Ovary (tissue), 9 donors: ENCODE measurements around the gene RHEB. TPM values are rescaled to one million over a fixed set of nuclear protein-coding genes. Genes with fewer than 3 reads are reported as not detected.

Experiments used
- DNase-seq, 5 donors: peaks; one replicate each; pipeline ENCODE4 v3.0.0-alpha.2; 2019 to 2020
- H3K27ac ChIP-seq, 2 donors: fragments of 200-600 bp; one replicate each; pipeline versions ENCODE4 v1.5.1 to v1.8.0; 2019 to 2022
- H3K27me3 ChIP-seq: fragments of 200-600 bp; one replicate; pipeline ENCODE4 v1.8.0; 2022
- H3K36me3 ChIP-seq: fragments of 200-600 bp; sonication (generic); one replicate; pipeline ENCODE4 v1.5.1; 2019
- H3K4me1 ChIP-seq: one replicate; pipeline ENCODE4 v1.8.1; 2013; ENCODE audit warnings: mild to moderate bottlenecking, moderate library complexity; ENCODE audit not compliant: insufficient read depth
- H3K4me3 ChIP-seq: fragments of 200-600 bp; sonication (generic); one replicate; pipeline ENCODE4 v1.5.1; 2017
- H3K9me3 ChIP-seq, 2 donors: fragments of 200-600 bp in 1 of 2; sonication (generic) in 1 of 2; one replicate each; pipeline versions ENCODE4 v1.5.1 to v1.8.1; 2013 to 2019; ENCODE audit warnings: mild to moderate bottlenecking in 1 of 2, moderate library complexity in 1 of 2
- EP300 ChIP-seq: sonication (generic); formaldehyde crosslinking; IDR thresholded peaks from one replicate; pipeline ENCODE4 v1.6.1; 2017; ENCODE audit warnings: antibody characterized with exemption
- POLR2A ChIP-seq: fragments of 450-650 bp; IDR thresholded peaks from one replicate; pipeline ENCODE4 v1.6.1; 2017; ENCODE audit warnings: antibody characterized with exemption, mild to moderate bottlenecking, moderate library complexity
- WGBS, 3 donors: extraction: QIAGEN DNeasy Blood & Tissue Kit in 1 of 3; methylation state at CpG; one replicate each; pipeline versions ENCODE4 v1.1.5 to v1.1.7; 2013 to 2017; 5-methylcytosine and 5-hydroxymethylcytosine counted together
- intact Hi-C, 4 donors: fragments of 100-400 bp; cut with DNase I; formaldehyde crosslinking; loops; one replicate each; pipeline versions ENCODE4 v1.11.0 to v1.15.1; 2022 to 2023
- polyA plus RNA-seq, 2 donors: library from polyadenylated mRNA; stranded (reverse); fragments of 200-250 nt in 1 of 2; fragments of 350-450 nt in 1 of 2; fragmentation: Illumina TruSeq in 1 of 2; extraction: RNeasy Lipid Tissue Mini Kit (QIAGEN cat#74804) in 1 of 2; gene quantifications; one replicate each; pipeline ENCODE4 v1.2.3, GENCODE V29; 2013 to 2014
- total RNA-seq, 7 donors: library from RNA; depleted of rRNA in 2 of 7; stranded (reverse); fragments of >200 nt in 2 of 7; fragmentation: NEBNext Ultra II Directional in 3 of 7; extraction: Animal tissue kit (Norgen Biotek cat#: 25700) in 3 of 7; gene quantifications; one replicate each; pipeline versions ENCODE4 v1.1.0 to v1.2.4, GENCODE V29; 2016 to 2023
- TF ChIP-seq, protein P1 (sequence below), 3 donors: fragments of 450-650 bp in 2 of 3; fragments of 200-600 bp in 1 of 3; IDR thresholded peaks; one replicate each; pipeline versions ENCODE4 v1.5.1 to v1.8.0; 2016 to 2022; ENCODE audit warnings: antibody characterized with exemption in 3 of 3, mild to moderate bottlenecking in 1 of 3
- donor health status: DM: no; HTN: no; CAD: no; lungs with moderate emphysema.
- donor health status: DM: no; HTN: no; CAD: no.
- donor health status: Bipolar disorder and iron deficiency.
- donor health status: DM: yes; HTN: yes; CAD: no.
- donor health status: DM: no; HTN: no; CAD: no.
- donor health status: DM: yes; HTN: yes; CAD: no.

Gene RHEB
- total and polyA plus RNA-seq, 9 donors: 77.6 to 167 (median 91.8) TPM

- H3K9me3 ChIP-seq: no peaks in the 10 kb centered on the region
- TF ChIP-seq POLR2A (no peak), EP300 (no peak)
- TF ChIP-seq, protein P1, sequence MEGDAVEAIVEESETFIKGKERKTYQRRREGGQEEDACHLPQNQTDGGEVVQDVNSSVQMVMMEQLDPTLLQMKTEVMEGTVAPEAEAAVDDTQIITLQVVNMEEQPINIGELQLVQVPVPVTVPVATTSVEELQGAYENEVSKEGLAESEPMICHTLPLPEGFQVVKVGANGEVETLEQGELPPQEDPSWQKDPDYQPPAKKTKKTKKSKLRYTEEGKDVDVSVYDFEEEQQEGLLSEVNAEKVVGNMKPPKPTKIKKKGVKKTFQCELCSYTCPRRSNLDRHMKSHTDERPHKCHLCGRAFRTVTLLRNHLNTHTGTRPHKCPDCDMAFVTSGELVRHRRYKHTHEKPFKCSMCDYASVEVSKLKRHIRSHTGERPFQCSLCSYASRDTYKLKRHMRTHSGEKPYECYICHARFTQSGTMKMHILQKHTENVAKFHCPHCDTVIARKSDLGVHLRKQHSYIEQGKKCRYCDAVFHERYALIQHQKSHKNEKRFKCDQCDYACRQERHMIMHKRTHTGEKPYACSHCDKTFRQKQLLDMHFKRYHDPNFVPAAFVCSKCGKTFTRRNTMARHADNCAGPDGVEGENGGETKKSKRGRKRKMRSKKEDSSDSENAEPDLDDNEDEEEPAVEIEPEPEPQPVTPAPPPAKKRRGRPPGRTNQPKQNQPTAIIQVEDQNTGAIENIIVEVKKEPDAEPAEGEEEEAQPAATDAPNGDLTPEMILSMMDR (IDR thresholded peaks at IDR 0.05): no peak
- 79 to 86% (median 82%) methylated on average over 5 of the region's 5 CpGs for WGBS, 3 donors
- intact Hi-C loops: no loop called here
- H3K4me1 ChIP-seq: peaks cover 10% of the 10 kb centered on the region
- no peak for DNase-seq
- no peak overlapping the region for H3K4me3 ChIP-seq
- H3K36me3 ChIP-seq: no peaks in the 10 kb centered on the region
- no peaks in the 10 kb centered on the region for H3K27me3 ChIP-seq
- H3K27ac ChIP-seq: no peak overlapping the region
Measured at GRCh38 chr7:151498495-151498894, 21.2 kb downstream of the RHEB start.

DNA sequence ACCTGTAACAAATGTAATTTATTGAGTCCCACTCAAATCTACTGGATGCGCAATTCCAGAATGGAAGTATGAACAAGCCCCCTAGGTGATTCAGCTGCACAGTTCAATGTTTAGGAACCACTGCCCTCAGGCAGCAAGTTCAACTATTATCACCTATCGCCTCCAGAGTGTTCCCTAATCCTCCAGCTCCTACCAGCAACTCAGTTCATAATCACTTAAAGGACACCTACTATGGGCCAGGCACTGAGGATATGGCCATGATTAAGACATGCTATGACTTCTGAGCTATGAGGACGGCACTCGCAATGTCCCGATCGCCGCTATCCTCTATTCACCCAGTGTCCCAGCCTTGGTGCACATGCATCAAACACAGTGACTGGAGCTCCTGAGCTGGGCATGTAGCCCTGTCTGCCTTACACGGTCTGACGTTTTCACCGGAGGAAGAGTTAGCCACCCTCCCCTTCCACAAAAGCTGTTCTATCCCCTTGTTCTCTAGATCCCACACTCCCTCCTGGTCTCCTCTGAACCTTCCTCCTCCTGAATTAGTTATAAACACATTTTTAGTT is 22.3 kb downstream of the RHEB start:
- peaks cover 8% of the 10 kb centered on the region for H3K4me1 ChIP-seq
- H3K27ac ChIP-seq: no peak overlapping the region
- H3K27me3 ChIP-seq: no peaks in the 10 kb centered on the region
- no peaks in the 10 kb centered on the region for H3K36me3 ChIP-seq
- no peaks in the 10 kb centered on the region for H3K9me3 ChIP-seq
- DNase-seq: no peak
- H3K4me3 ChIP-seq: no peak overlapping the region
- intact Hi-C loops: no loop called here
- TF ChIP-seq EP300 (no peak), POLR2A (no peak)
- TF ChIP-seq, protein P1 (IDR thresholded peaks at IDR 0.05): no peak
- WGBS, 3 donors: 93 to 94% (median 93%) methylated on average over 10 of the region's 10 CpGs

- intact Hi-C loops: no loop called here
- no peak overlapping the region for H3K4me3 ChIP-seq
- H3K9me3 ChIP-seq: no peaks in the 10 kb centered on the region
- no peak overlapping the region for H3K27ac ChIP-seq
- H3K27me3 ChIP-seq: no peaks in the 10 kb centered on the region
- TF ChIP-seq EP300 (no peak), POLR2A (no peak)
- TF ChIP-seq, protein P1 (IDR thresholded peaks at IDR 0.05): no peak
- H3K4me1 ChIP-seq: peaks cover 8% of the 10 kb centered on the region
- no peaks in the 10 kb centered on the region for H3K36me3 ChIP-seq
- no peak for DNase-seq
- WGBS, 3 donors: 62 to 91% (median 80%) methylated on average over 2 of the region's 2 CpGs
Measured at GRCh38 chr7:151495360-151495759, 24.3 kb downstream of the RHEB start.

- 62 to 70% (median 66%) methylated on average over 13 of the region's 13 CpGs for WGBS, 3 donors
- no peak overlapping the region for H3K27ac ChIP-seq
- no peak for DNase-seq
- no peak overlapping the region for H3K4me3 ChIP-seq
- TF ChIP-seq, protein P1 (IDR thresholded peaks at IDR 0.05): no peak
- TF ChIP-seq EP300 (no peak), POLR2A (no peak)
- peaks cover 8% of the 10 kb centered on the region for H3K4me1 ChIP-seq
- no peaks in the 10 kb centered on the region for H3K27me3 ChIP-seq
- H3K9me3 ChIP-seq: no peaks in the 10 kb centered on the region
- H3K36me3 ChIP-seq: no peaks in the 10 kb centered on the region
- intact Hi-C loops: no loop called here
Measured at GRCh38 chr7:151494298-151495284, 25.1 kb downstream of the RHEB start.
